Measurements from ENCODE around the gene PIK3R2. TPM values are rescaled to one million over a fixed set of nuclear protein-coding genes. Genes with fewer than 3 reads are reported as not detected.

The PIK3R2 gene
- total RNA-seq, 2 donors from 2014 or later: 11.5 to 13.0 TPM

DNA sequence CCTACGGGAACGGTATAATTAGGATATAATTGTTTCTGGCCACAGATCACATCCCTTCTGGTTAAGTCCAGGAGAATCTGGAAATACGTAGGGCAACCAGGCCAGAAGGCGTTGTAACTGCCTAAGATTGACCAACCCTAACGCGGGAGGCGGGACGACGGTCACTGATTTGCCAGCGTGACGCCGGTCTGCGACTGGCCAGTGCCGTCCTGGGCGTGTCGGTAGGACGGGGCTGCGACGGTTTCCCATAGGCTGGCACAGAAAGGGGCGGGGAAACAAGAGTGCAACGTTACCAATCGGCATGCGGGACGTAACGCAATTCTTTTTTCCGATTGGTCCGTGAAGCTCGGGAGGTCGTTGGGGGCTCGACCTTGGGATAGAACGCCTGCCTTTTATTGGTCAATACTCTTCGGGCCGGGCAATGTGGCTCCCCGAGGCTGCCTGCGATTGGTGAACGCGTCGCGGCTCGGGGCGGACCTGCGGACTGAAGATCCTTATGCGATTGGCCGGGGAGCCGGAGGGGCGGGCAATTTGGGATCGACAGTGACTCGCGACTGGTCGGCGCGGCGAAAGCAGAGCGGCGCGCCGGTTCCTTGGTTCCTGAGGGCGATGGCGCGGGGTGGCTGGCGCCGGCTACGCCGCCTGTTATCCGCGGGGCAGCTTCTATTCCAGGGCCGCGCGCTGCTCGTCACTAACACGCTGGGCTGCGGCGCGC, 39.9 kb downstream of the PIK3R2 start, which contains the start of gene MPV17L2:
TSS of gene MPV17L2 (plus strand) at position 546 of the 715 bp plus-strand sequence. CDS start at position 610, 64 bp downstream.
- DNase-seq (ENCODE audit: low spot score): peak; percentile 100
- intact Hi-C loops (cut with DNase I): no loop called here

GRCh38 chr19:18193388-18194180, 40.6 kb downstream of the PIK3R2 start:
- no peak for DNase-seq (ENCODE audit: low spot score)
- intact Hi-C loops (cut with DNase I): no loop called here

GRCh38 chr19:18194181-18194530, 41.2 kb downstream of the PIK3R2 start:
- intact Hi-C loops (cut with DNase I): no loop called here
- DNase-seq (ENCODE audit: low spot score): no peak

DNA sequence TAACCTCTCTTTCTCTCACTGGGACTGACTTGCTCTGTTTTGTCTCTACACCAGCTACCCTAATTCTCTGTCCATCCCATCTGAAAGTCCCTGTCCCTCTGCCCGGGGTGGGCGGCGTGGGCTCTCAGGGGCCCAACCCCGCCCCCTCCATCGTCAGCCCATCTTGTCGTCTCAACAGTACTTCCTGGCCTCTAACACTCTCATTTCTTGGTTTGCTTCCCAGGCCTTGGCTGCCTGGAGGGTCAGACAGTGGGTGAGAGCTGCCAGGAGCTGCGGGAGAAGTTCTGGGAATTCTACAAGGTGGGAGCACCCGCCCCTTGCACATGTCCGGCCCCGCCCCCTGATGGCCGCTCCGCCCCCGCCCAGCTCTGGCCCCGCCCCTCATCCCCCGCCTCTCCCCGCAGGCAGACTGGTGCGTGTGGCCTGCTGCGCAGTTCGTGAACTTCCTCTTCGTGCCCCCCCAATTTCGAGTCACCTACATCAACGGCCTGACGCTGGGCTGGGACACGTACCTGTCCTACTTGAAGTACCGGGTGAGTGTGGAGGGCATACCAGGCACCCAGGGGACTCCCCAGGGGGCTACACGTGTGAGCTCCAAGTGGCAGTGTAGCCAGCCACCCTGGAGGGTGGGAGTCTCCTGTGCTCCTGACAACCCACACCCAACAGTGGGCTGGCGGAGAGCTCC, 41.7 kb downstream of the PIK3R2 start:
- DNase-seq (ENCODE audit: low spot score): peak; percentile 84
- intact Hi-C loops (cut with DNase I): loop anchor here in 1 of 2 donors (5.0 kb wide), 1 partner anchor 133 kb away; no protein-coding TSS in a partner anchor

- intact Hi-C loops (cut with DNase I): loop anchor here in 1 of 2 donors (5.0 kb wide), 1 partner anchor 131 kb away; no protein-coding TSS in a partner anchor
- DNase-seq (ENCODE audit: low spot score): no peak
Measured at GRCh38 chr19:18196511-18196845, 43.5 kb downstream of the PIK3R2 start.

DNA sequence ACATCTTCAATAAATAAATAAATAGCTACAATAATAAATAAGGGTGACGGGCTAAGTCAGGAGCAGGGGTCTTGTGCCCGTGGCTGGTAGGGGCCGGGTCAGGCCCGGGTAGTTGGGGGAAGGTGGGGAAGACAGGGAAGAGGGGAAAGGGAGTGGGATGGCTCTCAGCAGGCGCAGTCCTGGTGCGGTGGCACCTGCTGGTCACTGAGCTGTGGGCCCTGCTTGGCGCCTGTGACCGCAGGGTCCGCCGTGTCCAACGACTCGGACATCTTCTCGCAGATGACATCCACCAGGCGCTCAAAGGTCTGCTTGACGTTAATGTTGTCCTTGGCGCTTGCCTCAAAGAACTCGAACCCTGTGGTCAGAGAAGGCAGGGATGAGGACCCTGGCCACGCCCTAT, 44.3 kb downstream of the PIK3R2 start:
- DNase-seq (ENCODE audit: low spot score): no peak
- intact Hi-C loops (cut with DNase I): loop anchor here in 1 of 2 donors (5.0 kb wide), 1 partner anchor 130 kb away; no protein-coding TSS in a partner anchor

DNA sequence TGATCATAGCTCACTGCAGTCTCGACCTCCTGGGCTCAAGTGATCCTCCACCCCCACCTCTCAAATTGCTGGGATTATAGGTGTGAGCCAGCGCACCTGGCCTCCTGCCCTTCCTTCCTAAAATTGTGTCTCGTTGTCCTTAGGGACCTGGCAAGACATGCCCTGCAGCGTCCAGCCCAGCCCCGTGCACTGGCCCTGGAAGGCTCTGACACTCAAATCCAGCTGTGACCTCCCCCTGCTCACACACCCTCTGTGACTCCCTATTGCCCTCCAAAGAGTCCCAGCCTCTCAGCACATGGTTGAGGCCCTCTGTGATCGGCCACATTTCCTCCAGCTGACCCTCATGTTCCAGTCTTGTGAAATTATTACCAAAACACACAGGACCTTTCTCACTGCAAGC, 45.0 kb downstream of the PIK3R2 start:
- intact Hi-C loops (cut with DNase I): loop anchor here in 1 of 2 donors (5.0 kb wide), 1 partner anchor 129 kb away; no protein-coding TSS in a partner anchor

DNA sequence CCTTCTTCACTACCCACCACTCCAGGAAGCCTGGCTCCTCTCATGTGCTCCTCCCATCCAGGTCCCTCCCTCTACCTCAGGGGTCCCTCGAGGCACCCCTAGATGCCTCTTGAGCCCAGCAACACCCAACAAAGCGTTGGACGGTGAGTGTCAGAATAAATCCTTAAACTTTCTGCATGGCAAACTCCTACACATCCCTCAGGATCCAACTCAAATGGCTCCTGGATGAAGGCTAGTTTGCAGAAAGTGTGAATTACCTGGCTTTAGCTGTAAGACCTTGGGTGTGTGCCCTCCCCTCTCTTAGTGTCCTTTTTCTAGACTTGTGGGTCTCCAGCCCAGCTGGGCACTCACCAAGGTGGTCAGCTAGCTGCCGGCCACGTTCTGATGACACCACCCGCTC, 45.4 kb downstream of the PIK3R2 start:
- DNase-seq (ENCODE audit: low spot score): no peak
- intact Hi-C loops (cut with DNase I): loop anchor here in 1 of 2 donors (5.0 kb wide), 1 partner anchor 129 kb away; no protein-coding TSS in a partner anchor

More for the DNA sequence above, 45.0 kb downstream of the PIK3R2 start:
- DNase-seq (ENCODE audit: low spot score): no peak

DNA sequence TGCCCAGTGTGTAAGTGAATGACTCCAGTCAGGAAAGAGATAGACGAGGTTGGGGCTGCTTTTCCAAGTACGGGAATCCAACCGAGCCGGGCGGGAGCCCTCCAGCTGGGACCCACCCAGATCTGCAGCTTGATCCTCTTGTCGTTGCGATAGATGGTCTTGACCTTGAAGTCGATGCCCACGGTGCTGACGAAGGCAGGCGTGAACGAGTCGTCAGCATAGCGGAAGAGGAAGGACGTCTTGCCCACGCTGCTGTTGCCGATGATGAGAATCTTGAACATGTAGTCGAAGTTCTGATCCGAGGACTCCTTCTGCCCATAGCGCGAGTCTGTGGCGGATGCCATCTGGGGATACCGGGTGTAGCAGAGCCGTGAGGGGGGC, 49.4 kb downstream of the PIK3R2 start:
- intact Hi-C loops (cut with DNase I): loop anchor here in 1 of 2 donors (10.0 kb wide), 1 partner anchor 52 kb away; a partner anchor contains a TSS
- no peak for DNase-seq (ENCODE audit: low spot score)

DNA sequence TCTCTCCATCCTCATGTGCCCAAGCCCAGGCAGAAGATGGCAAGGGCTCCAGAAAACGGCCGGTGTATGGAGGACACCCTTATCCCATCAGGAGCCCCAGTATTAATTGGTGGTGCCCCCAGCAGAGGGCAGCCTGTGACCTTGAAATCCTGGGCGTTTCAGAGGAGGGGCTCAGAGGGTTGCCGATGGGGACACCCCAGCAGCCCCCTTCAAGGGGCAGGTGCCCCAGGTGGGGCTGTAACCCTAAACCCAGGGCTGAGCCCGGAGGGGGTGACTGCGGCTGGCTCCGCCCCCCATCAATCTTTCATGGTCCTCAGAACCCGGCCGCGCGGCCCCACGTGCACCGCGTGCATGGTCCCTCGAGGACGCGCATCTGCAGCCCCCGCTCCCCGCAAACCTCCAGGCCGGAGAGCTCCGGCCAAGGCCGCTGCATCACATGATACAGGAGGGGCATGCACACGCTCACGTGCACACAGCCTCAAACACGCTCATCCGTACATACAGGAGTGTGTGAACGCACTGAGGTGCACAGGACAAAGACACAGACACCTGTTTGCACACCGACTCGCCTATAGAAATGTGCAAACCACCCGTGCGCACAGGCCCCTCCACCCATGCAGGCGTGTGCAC, 49.9 kb downstream of the PIK3R2 start:
- intact Hi-C loops (cut with DNase I): loop anchor here in 1 of 2 donors (10.0 kb wide), 1 partner anchor 52 kb away; a partner anchor contains a TSS
- peak; percentile 85 for DNase-seq (ENCODE audit: low spot score)

DNA sequence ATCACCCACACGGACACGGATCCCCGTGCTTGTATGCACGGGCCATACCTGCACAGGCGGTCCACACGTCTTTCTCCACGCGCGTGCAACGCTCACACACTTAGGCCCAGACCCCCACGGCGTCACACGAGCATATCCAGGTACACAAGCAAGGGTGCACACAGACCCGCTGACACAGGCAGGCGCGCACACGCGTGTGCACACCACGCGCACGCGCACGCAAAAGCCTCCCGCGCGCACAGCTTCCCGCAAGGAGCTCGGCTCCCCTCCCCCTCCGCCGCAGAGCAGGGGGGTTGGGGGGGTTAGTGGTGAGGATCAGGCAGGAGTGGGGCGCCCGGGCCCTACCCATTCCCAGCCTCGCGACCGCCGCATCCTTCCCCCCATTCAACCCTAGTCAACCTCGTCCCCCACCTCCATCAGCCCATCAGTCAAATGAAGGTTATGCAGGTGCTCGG, 50.5 kb downstream of the PIK3R2 start:
- intact Hi-C loops (cut with DNase I): loop anchor here in 1 of 2 donors (10.0 kb wide), 1 partner anchor 51 kb away; a partner anchor contains a TSS
- DNase-seq (ENCODE audit: low spot score): peak; percentile 88

GRCh38 chr19:18203863-18204393, 51.0 kb downstream of the PIK3R2 start, which contains the start of gene RAB3A:
RAB3A (minus strand) TSS chr19:18204042; CDS start chr19:18202740, 1,302 bp downstream.
- peak; percentile 100 for DNase-seq (ENCODE audit: low spot score)
- intact Hi-C loops (cut with DNase I): loop anchor here in 1 of 2 donors (10.0 kb wide), 1 partner anchor 51 kb away; a partner anchor contains a TSS

GRCh38 chr19:18204394-18205199, 51.6 kb downstream of the PIK3R2 start:
- intact Hi-C loops (cut with DNase I): loop anchor here in 1 of 2 donors (10.0 kb wide), 1 partner anchor 50 kb away; a partner anchor contains a TSS
- no peak for DNase-seq (ENCODE audit: low spot score)

- peak; percentile 92 for DNase-seq (ENCODE audit: low spot score)
- intact Hi-C loops (cut with DNase I): loop anchor here in 1 of 2 donors (10.0 kb wide), 1 partner anchor 49 kb away; a partner anchor contains a TSS
Measured at GRCh38 chr19:18205200-18205892, 52.4 kb downstream of the PIK3R2 start.

DNA sequence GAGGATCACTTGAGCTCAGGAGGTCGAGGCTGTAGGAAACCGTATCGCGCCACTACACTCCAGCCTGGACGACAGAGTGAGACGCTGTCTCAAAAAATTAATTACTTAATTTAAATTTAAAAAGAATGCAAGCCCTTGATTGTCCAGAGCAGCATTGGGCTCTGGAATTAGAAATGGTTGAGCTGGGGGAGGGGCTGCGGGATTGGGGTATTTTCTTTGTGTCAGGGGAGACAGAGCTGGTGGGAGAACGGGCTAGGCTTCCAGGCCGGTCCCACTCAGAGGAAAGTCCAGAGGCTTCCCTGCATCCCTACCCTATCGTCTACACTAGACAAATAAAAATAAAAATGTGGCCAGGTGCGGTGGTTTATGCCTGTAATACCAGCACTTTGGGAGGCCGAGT, 53.1 kb downstream of the PIK3R2 start:
- no peak for DNase-seq (ENCODE audit: low spot score)
- intact Hi-C loops (cut with DNase I): loop anchor here in 1 of 2 donors (10.0 kb wide), 1 partner anchor 49 kb away; a partner anchor contains a TSS

DNA sequence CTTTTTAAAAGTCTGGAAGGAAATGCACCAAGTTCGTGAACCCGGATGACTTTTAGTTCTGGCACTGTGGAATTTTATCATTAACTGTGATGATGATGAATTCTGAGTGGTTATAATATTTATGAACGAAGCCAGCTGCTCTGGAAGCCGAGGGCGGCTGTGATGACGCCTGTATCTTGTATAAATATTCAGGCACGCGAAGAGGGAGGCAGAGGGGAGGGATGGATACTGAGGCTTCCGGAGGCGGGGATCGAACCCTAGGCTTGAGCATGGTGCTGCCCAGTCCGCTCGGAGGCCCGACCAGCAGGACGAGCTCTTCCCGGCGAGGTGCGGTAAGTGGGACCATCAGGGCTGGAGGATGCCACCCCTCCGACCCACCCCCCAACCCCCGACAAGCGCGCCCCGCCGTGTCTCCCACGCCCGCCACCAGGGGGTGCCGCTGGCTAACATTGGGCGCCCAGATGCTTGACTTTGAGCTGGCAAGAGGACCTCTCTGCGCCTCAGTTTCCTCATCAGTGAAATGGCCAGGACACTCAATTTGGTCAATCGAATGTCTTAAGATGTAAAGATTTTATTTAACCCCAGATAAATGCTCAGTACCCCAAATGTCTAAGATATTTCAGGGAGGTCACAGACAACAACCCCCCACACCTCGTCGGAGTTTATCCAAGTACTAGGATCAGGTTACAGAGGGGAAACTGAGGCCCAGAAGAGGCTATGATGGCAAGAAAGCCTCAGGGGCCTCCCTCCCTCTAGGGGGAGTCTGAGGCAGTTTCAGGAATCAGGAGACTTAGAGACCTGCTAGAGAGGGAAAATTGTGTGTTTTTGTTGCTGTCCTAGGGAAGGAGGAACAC, 55.4 kb downstream of the PIK3R2 start:
- DNase-seq (ENCODE audit: low spot score): peak; percentile 88
- intact Hi-C loops (cut with DNase I): loop anchor here in 1 of 2 donors (10.0 kb wide), 1 partner anchor 46 kb away; a partner anchor contains a TSS

All from posterior vena cava (tissue), 2 donors.